ENCODE measurements around the gene MAOA. TPM values are rescaled to one million over a fixed set of nuclear protein-coding genes. Genes with fewer than 3 reads are reported as not detected.

The MAOA gene
- total RNA-seq, 1 donor from 2014 or later: 12.5 TPM

GRCh38 chrX:43747476-43747875, 91.4 kb downstream of the MAOA start:
- Mint-ChIP-seq H3K36me3 (ENCODE audit: insufficient read depth) (peaks cover 9% of the 10 kb centered on the region), H3K9me3 (ENCODE audit: low read depth) (peaks cover 4% of the 10 kb centered on the region), H3K4me3 (ENCODE audit: low read depth) (no peak overlapping the region), H3K27ac (no peak overlapping the region), H3K4me1 (ENCODE audit: low read depth) (peaks cover 16% of the 10 kb centered on the region), H3K27me3 (no peaks in the 10 kb centered on the region)
- no peak for TF ChIP-seq CTCF (IDR thresholded peaks at IDR 0.05; ENCODE audit: unreplicated experiment)
- DNase-seq (ENCODE audit: low spot score, unreplicated experiment): no peak

GRCh38 chrX:43750248-43750676, 94.2 kb downstream of the MAOA start:
- peaks cover 9% of the 10 kb centered on the region for H3K9me3 Mint-ChIP-seq (ENCODE audit: low read depth)

GRCh38 chrX:43753637-43754036, 97.5 kb downstream of the MAOA start:
- H3K9me3 Mint-ChIP-seq (ENCODE audit: low read depth): peaks cover 12% of the 10 kb centered on the region

More at GRCh38 chrX:43750248-43750676, 94.2 kb downstream of the MAOA start:
- H3K36me3 Mint-ChIP-seq (ENCODE audit: insufficient read depth): peaks cover 1% of the 10 kb centered on the region
- peak; percentile 72 for TF ChIP-seq CTCF (IDR thresholded peaks at IDR 0.05; ENCODE audit: unreplicated experiment)
- H3K4me3 Mint-ChIP-seq (ENCODE audit: low read depth): no peak overlapping the region
- DNase-seq (ENCODE audit: low spot score, unreplicated experiment): no peak
- H3K27me3 Mint-ChIP-seq: no peaks in the 10 kb centered on the region
- H3K4me1 Mint-ChIP-seq (ENCODE audit: low read depth): peaks cover 9% of the 10 kb centered on the region
- H3K27ac Mint-ChIP-seq: no peak overlapping the region

GRCh38 chrX:43756076-43756475, 100.0 kb downstream of the MAOA start:
- DNase-seq (ENCODE audit: low spot score, unreplicated experiment): no peak
- H3K9me3 Mint-ChIP-seq (ENCODE audit: low read depth): peaks cover 12% of the 10 kb centered on the region
- no peak overlapping the region for H3K4me3 Mint-ChIP-seq (ENCODE audit: low read depth)
- no peak overlapping the region for H3K27ac Mint-ChIP-seq
- H3K36me3 Mint-ChIP-seq (ENCODE audit: insufficient read depth): no peaks in the 10 kb centered on the region
- H3K27me3 Mint-ChIP-seq: no peaks in the 10 kb centered on the region
- H3K4me1 Mint-ChIP-seq (ENCODE audit: low read depth): no peaks in the 10 kb centered on the region
- TF ChIP-seq CTCF (IDR thresholded peaks at IDR 0.05; ENCODE audit: unreplicated experiment): no peak

More at GRCh38 chrX:43753637-43754036, 97.5 kb downstream of the MAOA start:
- no peak for TF ChIP-seq CTCF (IDR thresholded peaks at IDR 0.05; ENCODE audit: unreplicated experiment)
- no peaks in the 10 kb centered on the region for H3K27me3 Mint-ChIP-seq
- H3K27ac Mint-ChIP-seq: no peak overlapping the region
- H3K36me3 Mint-ChIP-seq (ENCODE audit: insufficient read depth): no peaks in the 10 kb centered on the region
- peaks cover 4% of the 10 kb centered on the region for H3K4me1 Mint-ChIP-seq (ENCODE audit: low read depth)
- H3K4me3 Mint-ChIP-seq (ENCODE audit: low read depth): no peak overlapping the region
- DNase-seq (ENCODE audit: low spot score, unreplicated experiment): no peak

GRCh38 chrX:43758044-43758443, 101.9 kb downstream of the MAOA start:
- no peak for TF ChIP-seq CTCF (IDR thresholded peaks at IDR 0.05; ENCODE audit: unreplicated experiment)

More at GRCh38 chrX:43758044-43758443, 101.9 kb downstream of the MAOA start:
- H3K4me3 Mint-ChIP-seq (ENCODE audit: low read depth): no peak overlapping the region
- no peaks in the 10 kb centered on the region for H3K4me1 Mint-ChIP-seq (ENCODE audit: low read depth)
- peaks cover 3% of the 10 kb centered on the region for H3K9me3 Mint-ChIP-seq (ENCODE audit: low read depth)
- H3K27me3 Mint-ChIP-seq: no peaks in the 10 kb centered on the region
- DNase-seq (ENCODE audit: low spot score, unreplicated experiment): no peak
- no peaks in the 10 kb centered on the region for H3K36me3 Mint-ChIP-seq (ENCODE audit: insufficient read depth)
- no peak overlapping the region for H3K27ac Mint-ChIP-seq

Data from progenitor cell of endocrine pancreas (in vitro differentiated cells).